Mucosa of descending colon (tissue), 3 donors: ENCODE results near the gene DZIP3. TPM values are rescaled to one million over a fixed set of nuclear protein-coding genes. Genes with fewer than 3 reads are reported as not detected.

Experiments used
- ATAC-seq: fragments of 200-7000 bp; cut with Tn5 transposase; one replicate; pipeline ENCODE4 v1.9.1; 2020; ENCODE audit warnings: mild to moderate bottlenecking, moderate library complexity
- DNase-seq, 3 donors: peaks; one replicate each; pipeline ENCODE4 v3.0.0-alpha.2; 2020
- H3K36me3 ChIP-seq: fragments of 200-600 bp; one replicate; pipeline ENCODE4 v1.8.0; 2021; ENCODE audit warnings: low read depth, mild to moderate bottlenecking
- H3K4me1 ChIP-seq: fragments of 200-600 bp; one replicate; pipeline ENCODE4 v1.8.0; 2021; ENCODE audit warnings: low read depth, mild to moderate bottlenecking
- H3K4me3 ChIP-seq: fragments of 200-600 bp; one replicate; pipeline ENCODE4 v1.8.0; 2021; ENCODE audit warnings: mild to moderate bottlenecking
- H3K9me3 ChIP-seq: fragments of 200-600 bp; one replicate; pipeline ENCODE4 v1.8.0; 2021; ENCODE audit warnings: mild to moderate bottlenecking
- intact Hi-C, 2 donors: fragments of 100-400 bp; cut with DNase I in 1 of 2; cut with micrococcal nuclease in 1 of 2; formaldehyde crosslinking; loops; one replicate each; pipeline versions ENCODE4 v1.11.0 to v1.11.1; 2022; cut with DNase I, micrococcal nuclease
- long read RNA-seq, 2 donors: library from polyadenylated mRNA; unstranded; transcript quantifications; one replicate each; pipeline ENCODE4 v2.0.0, GENCODE V29; 2019 to 2021
- total RNA-seq, 3 donors: library from RNA; stranded (reverse); fragmentation: NEBNext Ultra II Directional in 2 of 3; extraction: Animal tissue kit (Norgen Biotek cat#: 25700) in 2 of 3; gene quantifications; one replicate each; pipeline versions ENCODE4 v1.2.1 to v1.2.4, GENCODE V29; 2021 to 2023
- TF ChIP-seq, protein P1 (sequence below): fragments of 200-600 bp; IDR thresholded peaks from one replicate; pipeline ENCODE4 v1.8.0; 2022; ENCODE audit warnings: antibody characterized with exemption, mild to moderate bottlenecking
- donor health status: DM: no; HTN: no; CAD: no; lungs with moderate emphysema.
- donor health status: DM: no; HTN: no; CAD: no.
- donor health status: DM: no; HTN: yes; CAD: no.

The DZIP3 gene, protein sequence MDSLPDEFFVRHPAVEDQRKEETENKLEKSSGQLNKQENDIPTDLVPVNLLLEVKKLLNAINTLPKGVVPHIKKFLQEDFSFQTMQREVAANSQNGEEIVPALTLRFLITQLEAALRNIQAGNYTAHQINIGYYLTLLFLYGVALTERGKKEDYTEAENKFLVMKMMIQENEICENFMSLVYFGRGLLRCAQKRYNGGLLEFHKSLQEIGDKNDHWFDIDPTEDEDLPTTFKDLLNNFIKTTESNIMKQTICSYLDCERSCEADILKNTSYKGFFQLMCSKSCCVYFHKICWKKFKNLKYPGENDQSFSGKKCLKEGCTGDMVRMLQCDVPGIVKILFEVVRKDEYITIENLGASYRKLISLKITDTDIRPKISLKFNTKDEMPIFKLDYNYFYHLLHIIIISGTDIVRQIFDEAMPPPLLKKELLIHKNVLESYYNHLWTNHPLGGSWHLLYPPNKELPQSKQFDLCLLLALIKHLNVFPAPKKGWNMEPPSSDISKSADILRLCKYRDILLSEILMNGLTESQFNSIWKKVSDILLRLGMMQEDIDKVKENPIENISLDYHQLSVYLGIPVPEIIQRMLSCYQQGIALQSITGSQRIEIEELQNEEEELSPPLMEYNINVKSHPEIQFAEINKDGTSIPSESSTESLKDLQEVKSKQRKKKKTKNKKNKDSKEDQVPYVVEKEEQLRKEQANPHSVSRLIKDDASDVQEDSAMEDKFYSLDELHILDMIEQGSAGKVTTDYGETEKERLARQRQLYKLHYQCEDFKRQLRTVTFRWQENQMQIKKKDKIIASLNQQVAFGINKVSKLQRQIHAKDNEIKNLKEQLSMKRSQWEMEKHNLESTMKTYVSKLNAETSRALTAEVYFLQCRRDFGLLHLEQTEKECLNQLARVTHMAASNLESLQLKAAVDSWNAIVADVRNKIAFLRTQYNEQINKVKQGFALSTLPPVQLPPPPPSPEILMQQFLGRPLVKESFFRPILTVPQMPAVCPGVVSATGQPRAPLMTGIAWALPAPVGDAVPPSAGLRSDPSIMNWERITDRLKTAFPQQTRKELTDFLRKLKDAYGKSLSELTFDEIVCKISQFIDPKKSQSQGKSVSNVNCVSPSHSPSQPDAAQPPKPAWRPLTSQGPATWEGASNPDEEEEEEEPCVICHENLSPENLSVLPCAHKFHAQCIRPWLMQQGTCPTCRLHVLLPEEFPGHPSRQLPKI
- total RNA-seq = 10 to 100 TPM in 1 of 3 donors, 1 to 10 TPM in 2; 7.8 to 11.7 (median 8.2) TPM
- long read RNA-seq, donor 1, full-length matches to known transcripts = 2 of 11 reads
- long read RNA-seq, donor 1, partial matches to known transcripts = 2 of 11 reads
- long read RNA-seq, donor 1, other reads (novel, unspliced or antisense) = 7 of 11 reads
- long read RNA-seq, donor 2, partial matches to known transcripts = 3 of 5 reads
- long read RNA-seq, donor 2, other reads (novel, unspliced or antisense) = 1 of 5 reads

DNA sequence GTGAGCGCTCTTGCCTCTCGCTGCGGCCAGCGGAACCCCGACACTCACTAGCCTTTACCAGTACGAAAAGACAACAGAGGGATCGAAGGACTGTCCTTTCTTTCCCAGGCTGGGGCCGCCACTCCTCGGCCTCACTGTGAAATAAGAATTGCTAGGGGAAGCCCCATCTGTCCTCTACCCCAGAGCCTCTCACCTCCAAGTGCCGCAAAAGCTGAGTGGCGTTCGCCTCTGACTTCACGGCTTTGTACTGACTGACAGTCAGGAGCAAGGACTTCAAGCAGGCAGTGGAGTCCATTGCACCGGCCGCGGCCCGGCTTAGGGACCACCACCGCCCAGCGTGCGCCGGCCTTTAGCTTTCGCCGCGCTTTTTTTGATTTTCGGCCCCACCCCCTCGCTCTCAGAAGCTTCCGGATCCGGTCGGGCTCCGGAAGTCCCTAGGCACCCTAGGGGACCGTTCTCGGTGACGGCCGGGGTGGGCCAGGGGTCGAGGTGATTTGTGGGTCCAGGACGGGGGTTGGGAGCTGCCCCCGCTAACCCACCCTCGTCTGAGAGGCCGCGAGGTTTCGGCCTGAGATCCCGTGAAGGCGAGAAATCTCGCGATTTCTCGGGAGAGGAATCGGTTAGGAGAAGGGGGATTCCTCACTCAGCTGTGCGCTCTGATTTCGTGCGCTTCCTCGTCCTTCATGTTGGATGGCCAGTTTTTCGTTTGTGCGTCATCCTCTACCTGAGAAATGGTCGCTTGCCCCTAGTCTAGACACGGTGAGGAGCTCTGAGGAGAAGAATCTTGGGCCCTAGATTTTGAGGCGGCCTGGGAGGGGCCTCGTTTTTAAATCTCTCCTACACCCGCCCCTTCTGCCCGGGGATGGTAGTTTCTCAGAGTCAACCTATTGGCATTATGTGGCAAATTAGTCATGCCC lies at the start of gene DZIP3, which contains the start of gene CIP2A:
Gene DZIP3 (plus strand): TSS at position 642 of the 917 bp plus-strand sequence. CDS start 15,685 bp downstream, outside the sequence.
Gene CIP2A (minus strand): TSS at position 358 of the 917 bp plus-strand sequence. CDS start 63 bp downstream, at position 295.
- ATAC-seq (peak; percentile 91), DNase-seq (peak; percentile 88 to 90 (median 88))
- no peaks in the 10 kb centered on the region for H3K4me1 ChIP-seq
- intact Hi-C loops = no loop called here
- no peaks in the 10 kb centered on the region for H3K36me3 ChIP-seq
- no peaks in the 10 kb centered on the region for H3K9me3 ChIP-seq
- TF ChIP-seq, protein P1, sequence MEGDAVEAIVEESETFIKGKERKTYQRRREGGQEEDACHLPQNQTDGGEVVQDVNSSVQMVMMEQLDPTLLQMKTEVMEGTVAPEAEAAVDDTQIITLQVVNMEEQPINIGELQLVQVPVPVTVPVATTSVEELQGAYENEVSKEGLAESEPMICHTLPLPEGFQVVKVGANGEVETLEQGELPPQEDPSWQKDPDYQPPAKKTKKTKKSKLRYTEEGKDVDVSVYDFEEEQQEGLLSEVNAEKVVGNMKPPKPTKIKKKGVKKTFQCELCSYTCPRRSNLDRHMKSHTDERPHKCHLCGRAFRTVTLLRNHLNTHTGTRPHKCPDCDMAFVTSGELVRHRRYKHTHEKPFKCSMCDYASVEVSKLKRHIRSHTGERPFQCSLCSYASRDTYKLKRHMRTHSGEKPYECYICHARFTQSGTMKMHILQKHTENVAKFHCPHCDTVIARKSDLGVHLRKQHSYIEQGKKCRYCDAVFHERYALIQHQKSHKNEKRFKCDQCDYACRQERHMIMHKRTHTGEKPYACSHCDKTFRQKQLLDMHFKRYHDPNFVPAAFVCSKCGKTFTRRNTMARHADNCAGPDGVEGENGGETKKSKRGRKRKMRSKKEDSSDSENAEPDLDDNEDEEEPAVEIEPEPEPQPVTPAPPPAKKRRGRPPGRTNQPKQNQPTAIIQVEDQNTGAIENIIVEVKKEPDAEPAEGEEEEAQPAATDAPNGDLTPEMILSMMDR = no peak
- peak within 1 kb of the TSS; percentile 60 for H3K4me3 ChIP-seq

DNA sequence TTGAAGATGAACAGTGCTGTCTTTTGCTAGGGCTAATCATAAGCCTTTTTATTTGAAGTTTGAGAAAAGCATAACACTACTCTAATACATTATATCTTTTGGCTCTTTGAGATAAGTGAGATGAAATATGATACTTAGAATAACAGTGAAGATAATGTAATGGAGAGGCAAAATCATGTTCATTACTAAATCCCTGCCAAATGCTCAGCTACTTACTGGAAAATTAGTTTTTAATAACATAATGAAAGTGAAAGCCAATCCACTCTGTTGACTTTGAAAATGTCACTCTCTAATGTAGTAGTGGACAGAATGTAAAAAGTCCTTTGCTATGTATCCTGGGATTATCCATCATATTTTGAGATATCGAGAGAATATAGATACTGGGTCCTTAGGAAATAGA lies 43.3 kb upstream of the DZIP3 start:
- DNase-seq (no peak), ATAC-seq (no peak)
- no peak overlapping the region for H3K4me3 ChIP-seq
- H3K4me1 ChIP-seq = no peaks in the 10 kb centered on the region
- TF ChIP-seq, protein P1 = no peak
- no peaks in the 10 kb centered on the region for H3K36me3 ChIP-seq
- no peaks in the 10 kb centered on the region for H3K9me3 ChIP-seq
- intact Hi-C loops = no loop called here

DNA sequence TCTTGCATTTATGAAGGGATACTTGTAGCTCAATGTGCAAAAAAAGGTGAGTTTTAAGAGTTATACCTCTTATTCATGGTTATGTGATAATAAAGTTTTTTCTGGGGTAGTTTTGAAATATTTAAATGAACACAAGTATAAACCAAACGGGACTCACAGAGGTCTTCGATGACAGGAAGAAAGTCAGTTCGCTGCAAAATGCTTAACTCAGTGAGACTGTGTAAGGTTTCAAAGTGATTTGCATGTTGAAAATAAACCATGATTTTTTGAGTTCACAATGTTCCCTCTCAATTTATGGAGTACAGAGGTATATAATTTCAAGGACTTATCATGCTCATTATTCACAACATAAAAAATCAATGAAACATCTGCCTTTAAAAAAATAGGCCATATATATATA lies 42.8 kb upstream of the DZIP3 start:
- no peaks in the 10 kb centered on the region for H3K9me3 ChIP-seq
- H3K4me3 ChIP-seq = no peak overlapping the region
- intact Hi-C loops = no loop called here
- no peaks in the 10 kb centered on the region for H3K36me3 ChIP-seq
- DNase-seq (no peak), ATAC-seq (no peak)
- TF ChIP-seq, protein P1 = no peak
- no peaks in the 10 kb centered on the region for H3K4me1 ChIP-seq

GRCh38 chr3:108548304-108548703 lies 41.2 kb upstream of the DZIP3 start:
- no peak for DNase-seq
- no peaks in the 10 kb centered on the region for H3K9me3 ChIP-seq
- H3K36me3 ChIP-seq = no peaks in the 10 kb centered on the region
- no peak overlapping the region for H3K4me3 ChIP-seq
- no peaks in the 10 kb centered on the region for H3K4me1 ChIP-seq
- no peak for ATAC-seq
- intact Hi-C loops = no loop called here
- TF ChIP-seq, protein P1 = no peak
